CD4-positive, alpha-beta T cell treated with Interleukin-6 at 100 ng/mL for 8 hours (primary cell): ENCODE measurements around the gene P2RY6.
"Not testable (repeated sequence)": the region's sequence is repeated elsewhere in the genome, so short reads cannot be mapped to it uniquely, and the experiment has no call there.

Experiments
- DNase-seq: peaks from one replicate; pipeline ENCODE4 v3.0.0-alpha.2; 2020; ENCODE audit warnings: mixed read lengths, low spot score

The P2RY6 gene

DNA sequence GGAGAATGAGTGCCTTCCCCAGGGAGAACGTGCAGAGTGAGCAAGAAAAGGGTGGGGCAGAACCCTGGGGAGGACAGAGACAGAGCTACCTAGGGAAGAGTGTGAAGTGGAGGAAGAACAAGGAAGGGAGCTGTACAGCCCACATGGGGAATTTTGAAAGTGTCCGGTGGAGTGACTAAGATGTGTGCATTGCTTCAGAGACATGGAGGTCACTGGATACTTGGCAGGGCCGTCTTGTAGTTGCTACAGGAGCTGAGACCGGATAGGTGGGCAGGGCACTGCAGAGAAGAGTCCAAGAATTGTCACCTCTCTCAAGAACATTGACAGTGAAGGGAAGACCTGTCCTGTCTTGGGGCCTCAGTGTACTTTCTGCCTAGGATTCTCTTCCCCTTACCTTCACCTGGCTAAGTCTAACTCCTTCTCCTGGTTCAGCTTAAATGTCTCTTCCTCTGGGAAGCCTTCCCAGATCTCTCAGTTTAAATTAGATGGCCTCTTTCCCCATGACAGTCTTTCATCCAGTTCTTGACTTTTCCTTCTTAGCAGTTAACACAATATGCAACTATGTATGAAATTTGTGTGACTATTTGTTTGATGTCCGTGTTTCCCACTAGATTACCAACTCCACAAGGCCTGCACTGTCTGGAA, 9.2 kb upstream of the P2RY6 start:
- DNase-seq: no peak

DNA sequence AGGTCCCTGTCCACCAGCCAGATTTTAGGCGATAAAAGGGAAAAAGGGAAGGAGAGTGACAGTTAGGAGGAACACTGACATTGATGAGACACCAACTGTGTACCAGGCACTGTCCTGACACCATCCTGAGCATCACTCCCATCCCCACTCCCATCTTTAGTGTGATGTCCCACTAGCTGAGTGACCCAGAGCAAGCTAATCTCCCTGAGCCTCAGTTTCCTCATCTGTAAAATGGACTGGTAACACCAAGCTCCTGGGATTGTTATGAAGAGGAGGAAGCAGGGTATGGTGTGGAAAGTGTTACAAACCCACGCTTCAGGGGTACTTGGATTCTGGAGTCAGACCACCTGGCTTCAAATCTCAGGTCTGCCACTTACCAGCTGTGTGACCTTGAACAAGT, 8.5 kb upstream of the P2RY6 start:
- DNase-seq: no peak

DNA sequence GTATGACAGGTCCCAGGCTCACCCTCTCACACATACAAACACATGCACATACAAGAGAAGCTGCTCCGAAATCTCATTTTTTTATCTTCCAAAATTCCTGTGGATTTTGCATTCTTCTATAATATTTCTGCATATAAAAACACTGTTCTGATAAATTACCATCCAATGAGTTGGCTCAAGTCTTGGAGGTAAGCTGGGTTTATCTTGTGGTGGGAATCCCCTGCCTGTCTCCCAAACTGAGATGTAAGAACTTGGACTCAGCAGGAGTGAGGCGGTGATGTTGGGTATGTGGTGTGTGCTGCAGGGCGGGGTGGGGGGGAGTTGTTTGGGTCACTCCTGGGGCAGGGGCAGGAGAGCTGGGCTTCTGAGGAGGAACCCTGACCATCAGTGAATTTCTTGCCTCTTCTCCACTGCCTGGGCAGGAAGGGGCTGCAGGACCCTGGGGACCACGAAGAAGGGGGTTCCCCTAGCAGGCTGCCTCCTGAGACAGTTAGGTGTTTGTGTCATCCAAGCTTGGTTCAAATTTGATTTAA, 6.8 kb upstream of the P2RY6 start:
- DNase-seq: no peak

DNA sequence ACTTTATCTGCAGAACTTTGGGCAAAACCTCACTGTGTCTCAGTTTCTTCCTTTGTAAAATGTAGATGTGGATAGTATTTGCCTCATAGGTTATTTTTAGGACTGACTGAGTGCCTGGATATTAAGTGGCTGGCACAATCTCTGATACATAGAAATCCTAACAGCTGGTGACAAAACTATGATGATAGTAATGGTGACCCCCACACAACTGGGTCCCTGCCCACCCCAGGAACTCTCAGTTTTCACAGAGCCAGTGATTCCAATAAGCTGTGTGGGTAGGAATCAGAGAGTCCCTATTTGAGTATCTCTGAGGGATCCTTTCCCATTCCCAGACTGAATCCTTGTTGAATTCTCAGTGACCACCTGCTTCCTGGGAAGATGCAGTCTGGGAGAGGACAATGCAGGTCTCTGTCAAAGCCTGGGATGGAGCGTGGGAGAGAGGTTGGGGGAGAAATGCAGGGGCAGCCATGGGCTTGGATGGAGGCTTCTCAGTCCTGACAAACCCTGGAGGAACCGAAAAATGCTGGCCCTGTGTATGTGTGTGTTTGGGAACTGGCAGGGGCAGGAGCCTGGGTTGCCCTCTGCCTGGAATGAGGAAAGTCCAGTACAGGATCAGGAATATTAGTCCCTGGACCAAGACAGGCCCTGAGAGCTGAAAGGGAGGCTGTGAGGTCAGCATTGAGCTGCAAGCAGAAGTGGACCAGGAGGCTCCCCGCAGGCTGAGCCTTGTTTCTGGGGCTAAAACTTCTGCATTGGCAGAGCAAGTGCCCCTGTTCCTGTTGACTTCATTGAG, 6.1 kb upstream of the P2RY6 start:
- no peak for DNase-seq

DNA sequence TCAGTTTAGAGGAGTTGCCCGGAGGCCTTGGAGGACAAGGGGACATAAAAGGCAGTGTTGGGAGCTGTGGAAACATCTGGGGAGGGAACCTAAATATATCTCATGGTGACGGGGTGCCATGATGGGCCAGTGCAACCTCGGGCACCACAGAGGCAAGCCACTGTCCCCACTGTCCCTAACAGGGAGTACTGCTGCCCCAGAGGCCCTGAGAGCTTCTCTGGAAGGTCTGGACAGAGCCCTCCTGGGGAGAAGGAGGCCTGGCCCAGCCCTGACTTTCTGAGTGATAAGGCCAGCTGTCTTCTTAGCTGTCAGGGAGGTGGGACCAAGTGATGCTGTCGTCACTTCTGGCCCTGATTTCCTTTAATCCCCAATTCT, 5.5 kb upstream of the P2RY6 start:
- no peak for DNase-seq

DNA sequence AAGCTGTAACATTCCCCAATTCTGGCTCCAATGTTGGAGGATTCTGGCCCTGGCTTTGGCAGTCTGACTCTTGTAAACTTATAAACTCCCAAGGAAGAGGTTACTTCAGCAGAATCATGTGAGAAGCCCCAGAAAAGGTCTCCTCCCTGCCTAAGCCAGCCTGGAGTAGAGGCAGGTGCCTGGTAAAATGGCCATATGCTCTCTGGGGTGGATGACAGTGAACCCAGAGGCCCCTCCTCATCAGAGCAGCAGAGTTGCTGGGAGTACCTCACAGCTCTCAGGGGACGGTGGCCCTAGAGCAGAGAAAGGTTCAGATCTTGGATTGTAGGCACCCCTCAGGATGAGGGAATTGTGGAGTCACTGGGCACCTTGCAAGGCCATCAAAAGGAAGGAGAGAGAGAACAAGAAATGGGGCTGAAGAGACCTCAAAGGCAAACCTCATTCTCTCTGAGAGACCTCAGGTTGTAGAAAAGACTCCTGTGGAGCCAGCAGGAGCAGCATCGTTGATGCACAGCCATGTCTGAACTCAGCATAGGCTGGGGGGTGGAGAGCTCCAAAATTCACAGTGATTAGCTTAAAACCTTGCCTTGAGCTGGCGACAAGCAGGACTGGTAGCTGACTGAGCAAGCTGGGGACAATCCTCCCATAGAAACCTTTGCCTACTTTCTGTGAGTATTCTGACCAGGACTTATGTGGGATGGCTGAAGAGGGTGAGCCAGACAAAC, 4.9 kb upstream of the P2RY6 start:
- DNase-seq: no peak

DNA sequence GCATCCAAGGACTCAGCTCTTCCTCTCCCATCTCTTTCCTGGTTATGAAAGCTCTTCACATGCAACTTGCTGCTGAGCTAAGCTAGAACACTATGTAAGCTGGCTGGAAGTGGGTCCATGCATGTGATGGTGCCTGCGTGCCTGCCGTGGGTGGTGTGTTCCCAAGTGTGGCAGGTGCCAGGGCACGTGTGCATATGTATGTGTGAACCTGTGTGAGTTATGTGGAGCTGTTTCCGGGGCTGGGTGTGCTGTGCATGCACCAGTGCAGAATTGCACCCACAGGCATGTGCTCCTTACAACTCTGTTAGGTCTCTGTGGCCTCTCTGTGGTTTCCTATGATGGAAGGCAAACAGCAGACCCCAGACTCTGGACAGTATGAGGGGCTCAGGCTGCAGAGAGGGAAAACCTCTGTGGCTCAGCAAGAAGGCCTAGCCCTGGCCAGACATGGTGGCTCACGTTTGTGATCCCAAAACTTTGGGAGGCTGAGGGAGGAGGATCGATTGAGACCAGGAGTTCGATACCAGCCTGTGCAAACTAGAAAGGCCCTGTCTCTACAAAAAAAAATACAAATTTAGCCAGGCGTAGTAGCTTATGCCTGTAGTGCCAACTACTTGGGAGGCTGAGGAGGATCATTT, 4.1 kb upstream of the P2RY6 start:
- no peak for DNase-seq

DNA sequence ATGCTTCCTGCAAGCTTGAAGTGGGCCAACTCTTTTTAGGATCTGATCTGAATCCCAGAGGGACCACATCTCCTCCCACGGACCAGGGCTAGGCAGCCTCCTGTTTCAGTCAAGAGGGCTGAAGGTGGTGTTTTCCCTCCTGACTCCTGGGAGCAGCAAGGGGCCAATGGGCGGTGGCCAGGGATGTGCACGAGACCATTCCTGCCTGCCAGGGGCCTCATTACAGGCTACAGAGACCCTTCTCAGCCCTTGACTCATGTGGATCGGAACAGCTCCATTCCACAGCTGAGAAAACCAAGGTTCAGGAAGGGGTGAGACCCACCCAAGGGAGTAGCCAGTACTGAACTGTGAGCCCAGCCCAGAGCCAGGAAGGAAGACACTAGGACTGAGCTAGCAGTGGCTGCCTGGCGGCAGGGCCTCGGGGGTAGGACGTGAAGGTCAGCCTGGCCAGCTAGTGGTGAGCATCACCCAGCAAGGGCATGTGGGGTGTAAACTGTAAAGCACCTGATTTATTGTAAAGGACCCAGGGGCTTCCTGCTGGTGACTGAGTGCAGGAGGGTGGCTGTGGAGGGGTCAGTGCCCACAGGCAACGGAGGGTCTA, 3.4 kb upstream of the P2RY6 start:
- DNase-seq: no peak

DNA sequence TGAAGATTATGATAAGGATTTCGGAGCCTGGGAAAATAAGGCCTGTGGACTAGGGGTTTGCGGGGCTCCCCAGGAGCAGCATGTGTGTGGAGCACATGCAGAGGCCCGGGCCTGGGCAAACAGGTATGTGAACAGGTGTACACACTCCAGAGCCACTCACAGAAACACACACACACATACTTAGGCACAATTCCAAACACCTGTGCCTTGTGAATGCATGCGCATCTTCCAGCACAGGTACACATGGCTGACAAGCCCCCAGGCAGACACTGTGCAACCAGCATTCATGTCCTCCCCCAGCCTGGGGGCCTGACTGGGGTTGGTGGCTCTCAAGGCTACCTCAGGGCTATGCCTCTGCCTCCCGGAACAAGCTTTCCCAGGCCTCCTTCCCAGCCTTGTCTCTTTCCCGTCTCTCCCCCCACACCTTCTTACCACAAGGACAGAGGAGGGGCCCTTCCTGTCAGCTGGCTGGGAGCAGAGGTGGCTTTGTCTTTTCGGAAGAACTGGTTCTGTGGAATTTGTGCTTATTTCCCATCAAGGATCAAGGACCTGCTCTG, 2.6 kb upstream of the P2RY6 start:
- DNase-seq: no peak

DNA sequence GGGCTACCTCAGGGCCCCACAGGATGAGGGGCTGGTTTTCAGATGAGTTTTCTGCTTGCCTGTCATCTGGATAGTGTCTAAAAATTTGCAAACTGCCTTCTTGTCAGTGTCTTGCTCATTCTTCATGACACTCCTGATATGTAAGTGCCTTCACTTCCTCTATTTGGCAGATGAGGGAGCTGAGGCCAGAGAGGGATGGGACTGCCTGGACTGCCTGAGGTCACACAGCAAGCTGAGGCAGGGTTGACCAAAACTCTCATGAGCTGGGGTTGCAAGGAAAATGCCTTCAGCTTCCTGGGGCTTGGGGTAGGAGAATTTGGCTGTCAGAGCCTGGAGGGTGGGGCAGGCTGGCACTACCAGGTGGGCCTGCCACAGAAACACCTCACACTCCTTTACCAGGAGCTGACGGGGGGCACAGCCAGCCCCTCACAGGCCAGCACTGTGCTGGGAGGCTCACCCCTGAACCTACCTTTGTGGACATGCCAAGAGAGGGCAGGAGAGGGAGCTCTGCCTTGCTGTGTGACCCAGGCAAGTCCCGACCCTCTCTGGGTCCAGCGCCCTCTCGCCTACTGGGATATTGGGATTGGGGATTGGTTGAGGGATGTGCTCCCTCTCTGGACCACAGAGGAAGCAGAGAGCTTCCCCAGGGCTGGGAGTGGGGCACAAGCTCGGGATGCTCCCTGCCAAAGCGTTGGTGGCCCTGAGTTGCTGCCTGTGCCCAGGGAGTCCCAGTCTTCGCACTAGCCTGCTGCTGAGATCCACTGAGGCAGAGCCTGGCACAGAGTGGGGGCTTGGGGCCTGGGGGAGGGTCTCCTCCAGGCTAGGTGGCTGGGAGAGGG, 1.9 kb upstream of the P2RY6 start:
- DNase-seq: no peak

DNA sequence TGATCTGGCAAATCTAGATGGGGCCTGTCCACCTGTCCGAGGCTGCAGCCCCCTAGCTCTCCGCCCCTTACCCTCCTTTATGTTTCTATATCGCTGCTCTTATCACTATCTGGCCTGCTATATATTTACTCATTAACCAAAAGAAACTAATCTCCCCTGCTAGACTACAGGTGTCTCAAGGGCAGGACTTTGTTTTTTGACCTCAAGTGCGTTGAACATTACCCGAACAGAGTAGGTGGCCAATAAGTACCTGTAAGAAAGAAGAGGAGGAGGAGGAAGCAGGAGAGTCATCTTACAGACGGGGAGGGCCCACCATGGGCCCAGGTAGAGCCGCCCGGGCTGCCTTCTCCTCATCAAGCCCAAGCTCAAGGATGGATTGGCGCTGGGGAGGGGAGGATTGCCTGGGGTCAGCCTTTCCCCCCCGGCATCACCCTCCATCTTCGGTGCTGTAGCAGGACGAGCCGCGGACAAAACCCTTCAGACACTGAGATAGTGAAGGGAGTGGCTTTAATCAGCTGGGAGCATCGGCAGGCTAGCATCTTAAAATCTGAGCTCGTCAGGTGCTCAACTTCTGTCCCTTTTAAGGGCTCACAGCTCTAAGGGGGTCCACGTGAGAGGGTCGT, 1.2 kb upstream of the P2RY6 start:
- DNase-seq: no peak

DNA sequence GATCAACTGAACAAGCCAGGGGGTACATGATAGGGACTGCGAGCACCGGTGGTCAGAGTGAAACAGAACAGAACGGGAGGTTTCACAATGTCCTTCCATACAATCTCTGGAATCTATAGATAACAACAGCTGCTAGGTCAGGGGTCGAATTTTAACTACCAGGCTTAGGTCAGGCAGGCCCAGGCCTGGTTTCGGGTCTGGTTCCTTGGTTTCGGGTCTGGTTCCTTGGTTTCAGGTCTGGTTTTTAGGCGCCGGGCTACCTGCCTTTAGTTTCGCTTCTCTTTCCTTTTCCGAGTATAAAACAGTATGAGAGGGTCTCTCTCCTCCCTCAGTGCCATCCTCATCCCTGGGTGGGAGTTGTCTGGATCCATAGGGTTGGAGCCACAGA, 666 bp upstream of the P2RY6 start:
- DNase-seq: not testable (repeated sequence)

DNA sequence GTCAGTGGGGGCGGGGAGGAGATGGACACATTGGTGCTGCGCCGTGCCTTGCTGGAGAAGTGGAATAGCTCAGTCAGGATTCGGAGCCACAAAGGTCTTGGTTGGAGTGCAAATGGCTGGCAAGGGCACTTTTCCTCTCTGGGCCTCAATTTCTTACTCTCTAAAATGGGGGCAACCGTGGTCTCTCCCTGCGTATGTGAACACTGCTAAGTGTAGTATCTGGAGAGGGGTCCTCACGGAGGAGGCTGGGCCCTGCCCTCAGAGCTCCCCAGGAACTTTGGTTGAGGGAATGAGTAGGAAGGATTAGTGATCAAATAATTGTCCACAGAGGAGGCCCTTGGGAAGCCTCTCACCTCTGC, 521 bp downstream of the P2RY6 start:
- no peak for DNase-seq

DNA sequence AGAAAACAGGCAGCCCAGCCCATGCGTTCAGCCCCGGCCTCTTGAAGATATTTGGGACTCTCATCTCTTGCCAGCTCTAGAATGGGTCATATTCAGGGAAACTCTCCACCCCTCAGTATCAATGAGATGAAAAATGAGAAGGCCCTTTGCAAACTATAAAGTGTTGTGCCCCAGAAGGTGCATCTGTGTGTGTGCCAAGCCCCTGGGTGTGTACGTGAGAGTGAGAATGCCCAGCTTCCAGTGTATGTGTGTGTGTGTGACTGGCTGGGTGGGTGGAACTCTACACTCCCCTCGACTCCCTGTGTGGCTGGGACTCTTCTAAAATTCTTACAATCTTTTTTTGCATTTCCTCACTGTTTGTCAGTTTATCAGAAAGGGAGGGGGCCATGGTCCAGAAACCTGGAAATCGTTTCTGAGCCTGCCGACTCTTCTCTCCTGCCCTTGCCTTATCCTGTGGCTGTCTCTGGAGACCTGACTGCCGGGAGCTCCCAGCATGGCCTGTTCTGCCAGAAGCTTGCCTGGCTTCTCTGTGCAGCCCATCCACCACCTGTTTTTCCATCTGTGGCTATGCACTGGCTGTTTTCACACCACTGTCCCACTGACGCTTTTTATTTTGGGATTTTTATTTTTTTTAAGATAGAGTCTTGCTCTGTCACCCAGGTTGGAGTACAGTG, 1.2 kb downstream of the P2RY6 start:
- no peak for DNase-seq

DNA sequence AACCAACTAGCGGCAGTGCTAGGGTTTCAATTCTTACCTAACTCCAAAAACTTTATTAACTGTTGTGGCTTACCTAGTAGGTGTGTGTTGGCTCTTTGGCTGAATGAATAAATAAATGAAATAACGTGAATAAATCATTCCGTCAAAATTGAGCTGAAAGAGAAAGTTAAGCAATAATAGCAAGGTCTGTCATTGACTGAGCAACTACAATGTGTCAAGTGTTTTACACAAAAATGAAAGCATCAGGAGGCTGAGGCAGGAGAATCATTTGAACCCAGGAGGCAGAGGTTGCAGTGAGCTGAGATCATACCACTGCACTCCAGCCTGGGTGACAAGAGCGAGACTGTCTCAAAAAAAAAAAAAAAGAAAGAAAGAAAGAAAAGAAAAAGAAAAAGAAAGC, 2.1 kb downstream of the P2RY6 start:
- not testable (repeated sequence) for DNase-seq

DNA sequence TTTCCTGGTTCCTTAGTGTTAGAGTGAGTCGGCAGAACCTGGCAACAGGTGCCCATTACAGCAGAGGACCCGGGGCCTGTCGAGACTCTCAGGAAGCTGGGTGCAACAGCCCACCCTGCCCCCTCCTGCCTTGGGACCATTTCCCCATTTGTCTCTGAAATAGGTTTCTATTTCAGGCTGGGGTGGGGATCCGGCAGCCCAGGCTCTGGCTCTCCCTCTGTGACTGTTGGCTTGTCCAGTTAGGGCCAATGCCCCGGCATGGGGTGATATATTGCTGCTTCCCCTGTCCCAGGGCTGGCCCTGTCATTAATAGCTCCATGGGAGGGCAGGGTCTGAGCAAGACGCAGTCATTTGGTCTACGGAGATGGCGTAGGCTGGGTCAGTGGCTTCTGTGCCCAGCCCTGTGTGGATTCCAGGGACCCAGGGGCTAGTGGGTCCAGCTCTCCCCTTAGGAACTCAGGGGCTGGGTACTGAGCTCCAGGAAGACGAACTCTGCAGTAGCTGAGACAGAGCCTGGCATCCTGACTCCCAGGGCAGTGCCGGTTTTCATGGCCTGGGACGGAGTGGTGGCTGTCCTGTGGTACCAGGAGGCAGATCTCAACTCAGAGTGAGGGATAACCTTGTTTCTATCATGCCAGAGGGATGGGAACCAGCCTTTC, 2.7 kb downstream of the P2RY6 start:
- DNase-seq: no peak

DNA sequence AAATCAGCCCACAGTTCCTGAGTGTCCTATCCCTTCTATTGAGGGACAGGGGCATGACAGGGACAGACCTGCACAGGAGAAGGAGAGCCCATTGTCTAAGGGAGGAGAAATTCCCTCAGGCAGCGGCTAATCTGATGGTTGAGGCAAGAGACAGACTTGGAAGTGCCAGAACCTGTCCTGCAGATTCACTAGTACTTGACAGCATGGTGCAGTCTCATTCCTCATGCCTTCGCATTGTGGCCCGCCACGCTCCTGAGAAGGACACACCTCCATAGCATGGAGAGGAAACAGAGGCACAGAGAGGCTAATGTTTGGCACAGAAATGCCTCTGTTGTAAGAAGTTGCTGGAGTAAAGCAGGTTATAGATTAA, 3.2 kb downstream of the P2RY6 start:
- DNase-seq: no peak

DNA sequence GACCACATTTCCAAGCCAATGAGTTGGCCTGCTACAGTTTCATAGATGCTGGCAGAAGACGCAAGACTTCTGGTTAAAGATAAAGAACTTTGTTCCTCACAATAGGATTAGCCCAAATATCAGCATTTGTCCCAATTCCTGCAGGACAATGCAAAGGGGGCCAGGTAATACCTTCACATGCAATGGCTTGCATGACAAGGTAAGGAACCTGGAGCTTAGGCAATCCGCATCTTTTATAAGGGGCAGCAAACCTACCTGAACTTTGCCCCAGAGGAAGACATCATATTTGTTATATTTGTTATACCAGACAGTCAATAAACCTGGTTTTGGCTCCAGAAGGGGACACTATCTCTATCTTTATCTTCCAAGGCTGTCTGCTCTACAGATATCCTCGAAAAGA, 5.3 kb downstream of the P2RY6 start:
- no peak for DNase-seq

DNA sequence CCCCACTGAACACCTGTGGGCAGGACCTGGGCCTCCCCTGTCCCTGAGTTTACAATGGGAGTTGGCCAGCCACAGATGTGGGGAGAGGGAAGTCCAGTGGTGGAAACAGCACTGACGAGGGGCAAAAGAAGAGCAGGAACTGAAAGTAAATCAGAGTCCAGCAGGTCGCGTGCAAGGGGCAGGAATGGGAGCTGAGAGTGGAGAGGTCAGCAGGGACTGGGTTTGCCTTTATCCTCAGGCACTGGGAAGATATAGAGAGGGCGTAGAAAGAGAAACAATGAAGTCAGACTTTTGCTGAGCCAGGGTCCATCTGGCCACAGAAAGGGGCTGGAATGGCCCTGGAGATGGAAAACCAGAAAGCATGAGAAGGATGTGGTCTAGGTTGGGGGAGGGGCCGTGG, 8.5 kb downstream of the P2RY6 start:
- DNase-seq: no peak
